ENCODE measurements around the gene C19orf25. TPM values are rescaled to one million over a fixed set of nuclear protein-coding genes. Genes with fewer than 3 reads are reported as not detected.

C19orf25 gene
- total and polyA plus RNA-seq, 7 donors = 8.1 to 45.0 (median 19.9) TPM

DNA sequence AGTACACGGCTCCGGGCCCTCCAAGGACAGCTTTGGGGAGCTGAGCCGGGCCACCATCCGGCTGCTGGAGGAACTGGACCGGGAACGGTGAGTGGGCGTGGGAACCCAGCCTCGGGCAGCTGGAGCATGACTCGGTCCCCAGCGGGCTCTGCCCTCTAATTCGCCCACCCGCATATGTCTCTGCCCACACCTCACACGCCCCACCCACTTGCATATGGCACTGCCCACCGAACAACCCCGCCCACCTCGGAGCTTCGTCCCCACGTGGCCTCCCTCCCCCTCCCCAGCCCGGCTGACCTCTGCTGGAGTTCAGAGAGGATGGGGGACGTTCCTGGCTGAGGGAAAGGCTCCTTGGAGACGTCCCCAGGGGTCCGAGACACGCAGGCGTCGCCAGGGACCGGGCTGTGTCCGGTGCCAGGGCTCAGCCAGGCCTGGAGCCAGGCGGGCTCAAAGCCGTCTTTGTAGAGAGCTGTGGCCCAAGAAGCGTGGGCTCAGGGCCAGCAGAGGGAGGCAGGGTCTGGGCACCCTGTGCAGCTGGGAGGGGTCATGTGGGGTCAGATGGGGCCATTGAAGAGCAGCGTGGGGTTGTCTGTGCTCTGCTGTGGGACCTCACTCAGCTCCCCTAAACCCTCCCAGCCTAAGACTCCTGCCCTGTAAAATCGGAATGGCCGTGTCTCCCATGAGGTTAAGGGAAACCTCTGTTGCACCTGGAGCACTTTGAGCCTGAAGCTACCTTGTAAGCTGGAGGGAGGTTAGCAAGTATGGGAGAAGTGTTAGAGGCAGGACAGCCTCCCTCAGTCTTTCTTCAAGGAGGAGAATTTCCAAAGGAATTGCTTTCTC, 25.3 kb downstream of the C19orf25 start:
- no peaks in the 10 kb centered on the region for H3K4me1 ChIP-seq
- DNase-seq = peak in 1 of 2 donors; percentile 61
- H3K4me3 ChIP-seq = no peak overlapping the region
- peak in 2 of 4 donors; percentile 19 for ATAC-seq
- TF ChIP-seq, protein P1, sequence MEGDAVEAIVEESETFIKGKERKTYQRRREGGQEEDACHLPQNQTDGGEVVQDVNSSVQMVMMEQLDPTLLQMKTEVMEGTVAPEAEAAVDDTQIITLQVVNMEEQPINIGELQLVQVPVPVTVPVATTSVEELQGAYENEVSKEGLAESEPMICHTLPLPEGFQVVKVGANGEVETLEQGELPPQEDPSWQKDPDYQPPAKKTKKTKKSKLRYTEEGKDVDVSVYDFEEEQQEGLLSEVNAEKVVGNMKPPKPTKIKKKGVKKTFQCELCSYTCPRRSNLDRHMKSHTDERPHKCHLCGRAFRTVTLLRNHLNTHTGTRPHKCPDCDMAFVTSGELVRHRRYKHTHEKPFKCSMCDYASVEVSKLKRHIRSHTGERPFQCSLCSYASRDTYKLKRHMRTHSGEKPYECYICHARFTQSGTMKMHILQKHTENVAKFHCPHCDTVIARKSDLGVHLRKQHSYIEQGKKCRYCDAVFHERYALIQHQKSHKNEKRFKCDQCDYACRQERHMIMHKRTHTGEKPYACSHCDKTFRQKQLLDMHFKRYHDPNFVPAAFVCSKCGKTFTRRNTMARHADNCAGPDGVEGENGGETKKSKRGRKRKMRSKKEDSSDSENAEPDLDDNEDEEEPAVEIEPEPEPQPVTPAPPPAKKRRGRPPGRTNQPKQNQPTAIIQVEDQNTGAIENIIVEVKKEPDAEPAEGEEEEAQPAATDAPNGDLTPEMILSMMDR (IDR thresholded peaks at IDR 0.05) = no peak
- intact Hi-C loops (cut with DNase I) = no loop called here
- no peaks in the 10 kb centered on the region for H3K36me3 ChIP-seq (ENCODE audit: insufficient read depth in 1 of 2, low read depth in 1 of 2)
- no peaks in the 10 kb centered on the region for H3K9me3 ChIP-seq
- whole genome bisulfite sequencing, 3 donors = 4 to 9% (median 6%) methylated on average over 31 to 33 of the region's 33 CpGs
- no peak overlapping the region for H3K27ac ChIP-seq
- H3K27me3 ChIP-seq (ENCODE audit: insufficient read depth in 3 of 3, low read length in 2 of 3) = peaks cover 0 to 96% (median 66%) of the 10 kb centered on the region in 3 donors

DNA sequence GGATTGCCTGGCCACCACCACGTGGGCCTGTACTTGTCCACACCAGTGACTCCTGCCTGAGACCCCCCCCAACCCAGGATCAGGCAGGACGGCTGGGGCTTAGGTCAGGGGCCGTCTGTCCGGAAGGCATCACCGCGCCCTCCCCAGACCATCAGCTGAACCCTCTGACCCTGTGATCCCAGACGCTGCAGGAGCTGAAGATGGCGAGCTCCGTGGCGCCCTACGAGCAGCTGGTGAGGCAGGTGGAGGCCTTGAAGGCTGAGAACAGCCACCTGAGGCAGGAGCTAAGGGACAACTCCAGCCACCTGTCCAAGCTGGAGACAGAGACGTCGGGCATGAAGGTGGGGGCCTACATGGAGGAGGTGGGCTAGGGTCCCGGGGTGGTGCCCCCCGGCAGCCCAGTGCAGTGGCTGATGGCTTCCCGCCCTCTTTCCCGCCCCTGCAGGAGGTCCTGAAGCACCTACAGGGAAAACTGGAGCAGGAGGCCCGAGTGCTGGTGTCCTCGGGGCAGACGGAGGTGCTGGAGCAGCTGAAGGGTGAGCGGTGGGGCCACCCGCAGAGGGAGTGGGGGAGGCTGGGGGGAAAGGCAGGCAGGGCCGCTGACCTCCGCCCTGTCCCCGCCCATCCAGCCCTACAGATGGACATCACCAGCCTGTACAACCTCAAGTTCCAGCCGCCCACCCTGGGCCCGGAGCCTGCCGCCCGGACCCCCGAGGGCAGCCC, 26.1 kb downstream of the C19orf25 start:
- intact Hi-C loops (cut with DNase I) = no loop called here
- H3K27me3 ChIP-seq (ENCODE audit: insufficient read depth in 3 of 3, low read length in 2 of 3) = peaks cover 0 to 95% (median 66%) of the 10 kb centered on the region in 3 donors
- WGBS, 3 donors = 24 to 36% (median 29%) methylated on average over 26 to 30 of the region's 30 CpGs

DNA sequence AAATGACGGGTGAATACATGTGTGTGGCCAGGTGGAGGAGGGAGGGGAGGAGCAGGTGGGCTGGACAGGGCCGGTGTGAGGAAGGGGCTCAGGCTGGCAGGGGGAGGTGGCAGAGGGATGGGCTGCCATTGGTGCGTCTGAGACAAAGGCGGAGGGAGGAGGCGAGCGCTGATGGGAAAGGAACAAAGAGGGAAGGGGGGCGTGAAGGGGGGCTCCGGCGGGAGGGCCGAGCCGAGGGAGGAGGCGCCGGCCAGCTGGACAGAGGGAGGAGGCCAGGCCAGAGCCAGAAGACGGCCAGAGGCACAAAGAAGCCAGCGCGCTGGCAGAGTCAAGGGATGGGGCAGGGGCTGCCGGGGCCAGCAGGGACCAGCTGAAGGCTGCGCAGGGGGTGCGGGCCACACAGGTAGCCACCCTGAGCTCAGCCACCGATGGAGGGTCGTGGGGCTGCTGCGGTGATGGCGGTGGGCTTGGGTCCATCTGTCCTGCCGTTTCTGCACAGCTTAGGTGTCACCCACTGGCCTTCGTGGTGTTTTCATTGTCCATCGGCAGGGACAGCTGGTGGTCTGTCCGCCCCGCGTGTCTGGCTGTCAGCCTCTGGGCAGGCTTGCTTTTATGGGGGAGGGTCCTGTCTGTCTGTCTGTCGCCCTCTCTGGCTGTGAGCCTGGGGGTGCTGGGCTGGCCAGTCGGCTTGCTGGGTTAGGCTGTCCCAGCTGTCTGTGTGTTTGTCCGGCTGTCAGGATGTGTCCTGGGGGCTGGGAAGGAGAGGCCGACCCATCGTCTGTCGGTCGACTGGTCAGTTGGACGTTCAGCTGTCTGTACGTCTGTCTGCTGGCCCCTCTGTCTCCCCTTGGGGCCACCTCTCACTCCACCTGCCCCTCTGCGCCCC, 26.9 kb downstream of the C19orf25 start:
- ATAC-seq = no peak
- Histone ChIP-seq H3K9me3 (no peaks in the 10 kb centered on the region), H3K27me3 (ENCODE audit: insufficient read depth in 3 of 3, low read length in 2 of 3) (peaks cover 0 to 95% (median 69%) of the 10 kb centered on the region in 3 donors), H3K4me1 (no peaks in the 10 kb centered on the region), H3K36me3 (ENCODE audit: insufficient read depth in 1 of 2, low read depth in 1 of 2) (no peaks in the 10 kb centered on the region), H3K27ac (no peak overlapping the region), H3K4me3 (no peak overlapping the region)
- intact Hi-C loops (cut with DNase I) = no loop called here
- 8 to 14% (median 13%) methylated on average over 30 to 39 of the region's 39 CpGs for WGBS, 3 donors
- TF ChIP-seq, protein P1 (IDR thresholded peaks at IDR 0.05) = no peak
- DNase-seq = no peak

More for the DNA sequence above, 26.1 kb downstream of the C19orf25 start:
- Histone ChIP-seq H3K9me3 (no peaks in the 10 kb centered on the region), H3K4me1 (no peaks in the 10 kb centered on the region), H3K27ac (no peak overlapping the region), H3K36me3 (ENCODE audit: insufficient read depth in 1 of 2, low read depth in 1 of 2) (no peaks in the 10 kb centered on the region), H3K4me3 (no peak overlapping the region)
- DNase-seq = peak in 1 of 2 donors; percentile 48
- TF ChIP-seq, protein P1 (IDR thresholded peaks at IDR 0.05) = no peak
- ATAC-seq = no peak

All from psoas muscle (tissue), 8 donors.